ENCODE measurements around the gene CISD3. TPM values are rescaled to one million over a fixed set of nuclear protein-coding genes. Genes with fewer than 3 reads are reported as not detected.
A peak's percentile ranks its signal among the peaks of the same experiment; 100 is the strongest.

The CISD3 gene
- total RNA-seq, 1 experiment from 2014 or later: 7.1 TPM

GRCh38 chr17:38705803-38706504 lies 24.2 kb upstream of the CISD3 start:
- DNase-seq (ENCODE audit: low read depth, low spot score): peak; percentile 74
- in situ Hi-C loops (cut with HindIII; ENCODE audit: low pct_unique_long_range_greater_than_20kb, low sequenced_read_pairs): no loop called here

GRCh38 chr17:38706505-38707216 lies 23.5 kb upstream of the CISD3 start:
- DNase-seq (ENCODE audit: low read depth, low spot score): no peak
- in situ Hi-C loops (cut with HindIII; ENCODE audit: low pct_unique_long_range_greater_than_20kb, low sequenced_read_pairs): no loop called here

GRCh38 chr17:38707678-38708351 lies 22.3 kb upstream of the CISD3 start:
- in situ Hi-C loops (cut with HindIII; ENCODE audit: low pct_unique_long_range_greater_than_20kb, low sequenced_read_pairs): no loop called here

GRCh38 chr17:38709104-38709820 lies 20.9 kb upstream of the CISD3 start:
- in situ Hi-C loops (cut with HindIII; ENCODE audit: low pct_unique_long_range_greater_than_20kb, low sequenced_read_pairs): no loop called here
- DNase-seq (ENCODE audit: low read depth, low spot score): no peak

More at GRCh38 chr17:38707678-38708351, 22.3 kb upstream of the CISD3 start:
- DNase-seq (ENCODE audit: low read depth, low spot score): no peak

GRCh38 chr17:38709864-38710603 lies 20.1 kb upstream of the CISD3 start:
- in situ Hi-C loops (cut with HindIII; ENCODE audit: low pct_unique_long_range_greater_than_20kb, low sequenced_read_pairs): no loop called here
- DNase-seq (ENCODE audit: low read depth, low spot score): no peak

GRCh38 chr17:38710604-38710962 lies 19.6 kb upstream of the CISD3 start:
- DNase-seq (ENCODE audit: low read depth, low spot score): no peak
- in situ Hi-C loops (cut with HindIII; ENCODE audit: low pct_unique_long_range_greater_than_20kb, low sequenced_read_pairs): no loop called here

- in situ Hi-C loops (cut with HindIII; ENCODE audit: low pct_unique_long_range_greater_than_20kb, low sequenced_read_pairs): no loop called here
- DNase-seq (ENCODE audit: low read depth, low spot score): no peak
Observed at GRCh38 chr17:38710985-38711384, 19.2 kb upstream of the CISD3 start.

- in situ Hi-C loops (cut with HindIII; ENCODE audit: low pct_unique_long_range_greater_than_20kb, low sequenced_read_pairs): no loop called here
- DNase-seq (ENCODE audit: low read depth, low spot score): no peak
Observed at GRCh38 chr17:38711792-38712571, 18.2 kb upstream of the CISD3 start.

GRCh38 chr17:38712593-38712992 lies 17.5 kb upstream of the CISD3 start:
- DNase-seq (ENCODE audit: low read depth, low spot score): no peak
- in situ Hi-C loops (cut with HindIII; ENCODE audit: low pct_unique_long_range_greater_than_20kb, low sequenced_read_pairs): no loop called here

GRCh38 chr17:38713456-38714075 lies 16.6 kb upstream of the CISD3 start:
- in situ Hi-C loops (cut with HindIII; ENCODE audit: low pct_unique_long_range_greater_than_20kb, low sequenced_read_pairs): no loop called here

GRCh38 chr17:38715216-38715943 lies 14.8 kb upstream of the CISD3 start:
- in situ Hi-C loops (cut with HindIII; ENCODE audit: low pct_unique_long_range_greater_than_20kb, low sequenced_read_pairs): no loop called here

More at GRCh38 chr17:38713456-38714075, 16.6 kb upstream of the CISD3 start:
- no peak for DNase-seq (ENCODE audit: low read depth, low spot score)

GRCh38 chr17:38716368-38717005 lies 13.7 kb upstream of the CISD3 start:
- in situ Hi-C loops (cut with HindIII; ENCODE audit: low pct_unique_long_range_greater_than_20kb, low sequenced_read_pairs): no loop called here
- no peak for DNase-seq (ENCODE audit: low read depth, low spot score)

More at GRCh38 chr17:38715216-38715943, 14.8 kb upstream of the CISD3 start:
- no peak for DNase-seq (ENCODE audit: low read depth, low spot score)

GRCh38 chr17:38717139-38717745 lies 12.9 kb upstream of the CISD3 start:
- in situ Hi-C loops (cut with HindIII; ENCODE audit: low pct_unique_long_range_greater_than_20kb, low sequenced_read_pairs): no loop called here
- DNase-seq (ENCODE audit: low read depth, low spot score): no peak

- in situ Hi-C loops (cut with HindIII; ENCODE audit: low pct_unique_long_range_greater_than_20kb, low sequenced_read_pairs): no loop called here
- no peak for DNase-seq (ENCODE audit: low read depth, low spot score)
Observed at GRCh38 chr17:38719289-38719942, 10.7 kb upstream of the CISD3 start.
